ENCODE measurements around the gene GALK2.

GALK2 gene

GRCh38 chr15:49282366-49282765, 112.3 kb downstream of the GALK2 start:
- DNase-seq (ENCODE audit: low read depth): no peak

- DNase-seq (ENCODE audit: low read depth): no peak
Measured at GRCh38 chr15:49286649-49287404, 116.8 kb downstream of the GALK2 start.

GRCh38 chr15:49287481-49287880, 117.4 kb downstream of the GALK2 start:
- no peak for DNase-seq (ENCODE audit: low read depth)

GRCh38 chr15:49288391-49288790, 118.3 kb downstream of the GALK2 start:
- no peak for DNase-seq (ENCODE audit: low read depth)

- DNase-seq (ENCODE audit: low read depth): no peak
Measured at GRCh38 chr15:49290191-49290590, 120.1 kb downstream of the GALK2 start.

GRCh38 chr15:49293941-49294340, 123.9 kb downstream of the GALK2 start:
- DNase-seq (ENCODE audit: low read depth): no peak

- no peak for DNase-seq (ENCODE audit: low read depth)
Measured at GRCh38 chr15:49296258-49296657, 126.2 kb downstream of the GALK2 start.

- DNase-seq (ENCODE audit: low read depth): no peak
Measured at GRCh38 chr15:49297584-49297983, 127.5 kb downstream of the GALK2 start.

- no peak for DNase-seq (ENCODE audit: low read depth)
Measured at GRCh38 chr15:49300856-49301255, 130.8 kb downstream of the GALK2 start.

- no peak for DNase-seq (ENCODE audit: low read depth)
Measured at GRCh38 chr15:49301562-49301961, 131.5 kb downstream of the GALK2 start.

- no peak for DNase-seq (ENCODE audit: low read depth)
Measured at GRCh38 chr15:49303003-49303402, 133.0 kb downstream of the GALK2 start.

GRCh38 chr15:49306551-49306950, 136.5 kb downstream of the GALK2 start:
- DNase-seq (ENCODE audit: low read depth): no peak

- no peak for DNase-seq (ENCODE audit: low read depth)
Measured at GRCh38 chr15:49308686-49309085, 138.6 kb downstream of the GALK2 start.

- DNase-seq (ENCODE audit: low read depth): no peak
Measured at GRCh38 chr15:49309889-49310288, 139.8 kb downstream of the GALK2 start.

- DNase-seq (ENCODE audit: low read depth): no peak
Measured at GRCh38 chr15:49313650-49314049, 143.6 kb downstream of the GALK2 start.

- DNase-seq (ENCODE audit: low read depth): no peak
Measured at GRCh38 chr15:49314716-49315115, 144.7 kb downstream of the GALK2 start.

GRCh38 chr15:49315391-49315823, 145.4 kb downstream of the GALK2 start:
- DNase-seq (ENCODE audit: low read depth): no peak

- DNase-seq (ENCODE audit: low read depth): no peak
Measured at GRCh38 chr15:49320351-49320750, 150.3 kb downstream of the GALK2 start.

- DNase-seq (ENCODE audit: low read depth): no peak
Measured at GRCh38 chr15:49323207-49323606, 153.2 kb downstream of the GALK2 start.

- DNase-seq (ENCODE audit: low read depth): no peak
Measured at GRCh38 chr15:49327927-49328326, 157.9 kb downstream of the GALK2 start.

- no peak for DNase-seq (ENCODE audit: low read depth)
Measured at GRCh38 chr15:49328941-49329340, 158.9 kb downstream of the GALK2 start.

- DNase-seq (ENCODE audit: low read depth): no peak
Measured at GRCh38 chr15:49330166-49330565, 160.1 kb downstream of the GALK2 start.

- no peak for DNase-seq (ENCODE audit: low read depth)
Measured at GRCh38 chr15:49331442-49331841, 161.4 kb downstream of the GALK2 start.

- DNase-seq (ENCODE audit: low read depth): no peak
Measured at GRCh38 chr15:49331951-49332350, 161.9 kb downstream of the GALK2 start.

All from activated T-helper 9 cell treated with anti-CD3 and anti-CD28 coated beads, Interleukin-2, amount 50 U/mL, for 16 hours (primary cell).